K562 (cell line): Measurements from ENCODE around the gene SLC16A5. TPM values are rescaled to one million over a fixed set of nuclear protein-coding genes. Genes with fewer than 3 reads are reported as not detected.

Experiments
- ADNP ChIP-seq: fragments of 200-800 bp; sonication (Bioruptor generic); IDR thresholded peaks from 2 replicates; pipeline ENCODE4 v1.6.1; 2016; ENCODE audit warnings: missing genetic modification characterization, missing compliant biosample characterization
- ARID4B ChIP-seq: sonication (generic); formaldehyde crosslinking; IDR thresholded peaks from 2 replicates; pipeline ENCODE4 v1.8.0; 2022; ENCODE audit warnings: mild to moderate bottlenecking, missing genetic modification reagents
- ATF1 ChIP-seq, 2 experiments: fragments of 450-650 bp in 1 of 2; IDR thresholded peaks; 2 replicates each; pipeline ENCODE4 v1.6.1; 2016; ENCODE audit warnings: missing compliant biosample characterization in 1 of 2, missing genetic modification characterization in 1 of 2
- ATF7 ChIP-seq: fragments of 450-650 bp; IDR thresholded peaks from 2 replicates; pipeline ENCODE4 v1.7.1; 2014; ENCODE audit warnings: mild to moderate bottlenecking, moderate library complexity
- CBX3 ChIP-seq, 2 experiments: IDR thresholded peaks; 1 replicate in 1 of 2; 2 replicates in 1 of 2; pipeline ENCODE4 v1.6.1; 2012; ENCODE audit warnings: inconsistent platforms in 2 of 2, low read length in 2 of 2, borderline replicate concordance in 1 of 2, control low read depth in 1 of 2
- CBX5 ChIP-seq: IDR thresholded peaks from 2 replicates; pipeline ENCODE4 v1.6.1; 2014; ENCODE audit warnings: low read depth, borderline replicate concordance
- DNMT1 ChIP-seq: fragments of 450-650 bp; IDR thresholded peaks from 2 replicates; pipeline ENCODE4 v1.6.1; 2016; ENCODE audit warnings: antibody characterized with exemption, mild to moderate bottlenecking
- GATAD2B ChIP-seq: fragments of 450-650 bp; IDR thresholded peaks from 2 replicates; pipeline ENCODE4 v1.6.1; 2017; ENCODE audit warnings: mild to moderate bottlenecking, borderline replicate concordance
- KHSRP ChIP-seq: fragments of 450-650 bp; IDR thresholded peaks from 2 replicates; pipeline ENCODE4 v1.6.1; 2017
- MXD1 ChIP-seq: fragments of 250-450 bp; sonication (Bioruptor Pico); IDR thresholded peaks from 2 replicates; pipeline ENCODE4 v1.8.0; 2021; ENCODE audit warnings: borderline replicate concordance, mild to moderate bottlenecking, moderate library complexity; ENCODE audit not compliant: poor library complexity, severe bottlenecking
- MYNN ChIP-seq, 2 experiments: sonication (generic); formaldehyde crosslinking in 1 of 2; IDR thresholded peaks; 2 replicates each; pipeline versions ENCODE4 v1.5.0 to v1.6.1; 2016 to 2020; ENCODE audit warnings: antibody characterized with exemption in 1 of 2, missing genetic modification reagents in 1 of 2
- NCOA1 ChIP-seq: fragments of 450-650 bp; IDR thresholded peaks from 2 replicates; pipeline ENCODE4 v1.6.1; 2016; ENCODE audit warnings: low read depth
- OTX1 ChIP-seq: fragments of 450-650 bp; formaldehyde crosslinking; IDR thresholded peaks from 2 replicates; pipeline ENCODE4 v1.4.0; 2022; ENCODE audit warnings: mild to moderate bottlenecking
- POLR2B ChIP-seq: fragments of 450-650 bp; IDR thresholded peaks from 2 replicates; pipeline ENCODE4 v1.6.1; 2018; ENCODE audit warnings: low read depth; ENCODE audit not compliant: partially characterized antibody
- RBM17 ChIP-seq: fragments of 200-400 bp; formaldehyde crosslinking; IDR thresholded peaks from 2 replicates; pipeline ENCODE4 v1.6.1; 2017; ENCODE audit warnings: low read depth, mild to moderate bottlenecking, low read length, borderline replicate concordance
- SPI1 ChIP-seq: IDR thresholded peaks from 2 replicates; pipeline ENCODE4 v1.6.1; 2011; ENCODE audit warnings: low read depth, low read length, control low read depth, borderline replicate concordance
- ZBTB7A ChIP-seq: IDR thresholded peaks from 2 replicates; pipeline ENCODE4 v1.6.1; 2011; ENCODE audit warnings: low read depth, mild to moderate bottlenecking, low read length, moderate library complexity, borderline replicate concordance; ENCODE audit not compliant: control insufficient read depth
- ZNF280A ChIP-seq: fragments of 450-650 bp; IDR thresholded peaks from 2 replicates; pipeline ENCODE4 v1.6.1; 2018; ENCODE audit warnings: mild to moderate bottlenecking, low read depth; ENCODE audit not compliant: partially characterized antibody
- ZNF639 ChIP-seq, 2 experiments: fragments of 200-800 bp in 1 of 2; sonication (Bioruptor generic) in 1 of 2; sonication (generic) in 1 of 2; formaldehyde crosslinking in 1 of 2; IDR thresholded peaks in 1 of 2; conservative IDR thresholded peaks in 1 of 2; 2 replicates each; pipeline versions ENCODE4 v1.5.0 to v1.6.1; 2016 to 2020; ENCODE audit warnings: missing compliant biosample characterization in 1 of 2, missing genetic modification characterization in 1 of 2, missing genetic modification reagents in 1 of 2
- polyA plus RNA-seq, 8 experiments: library from polyadenylated mRNA; depleted of rRNA in 4 of 8; stranded (reverse) in 5 of 8; unstranded in 3 of 8; fragments of >200 nt; fragmentation: Nextera tagmentation in 2 of 8; fragmentation: Illumina TruSeq in 1 of 8; extraction: Ambion mirVana in 2 of 8; extraction: Trizol in 1 of 8; gene quantifications; 2 replicates each; pipeline versions ENCODE4 v1.2.1 to v1.2.3, GENCODE V29; 2011 to 2014; ENCODE audit warnings: inconsistent platforms in 1 of 8, missing spikeins in 1 of 8
- total RNA-seq, 7 experiments: library from RNA; depleted of rRNA in 6 of 7; stranded (reverse); fragments of >200 nt in 6 of 7; fragmentation: Illumina TruSeq in 2 of 7; extraction: Trizol in 2 of 7; gene quantifications; 2 replicates each; pipeline versions ENCODE4 v1.2.1 to v1.2.3, GENCODE V29; 2011 to 2021; ENCODE audit warnings: low replicate concordance in 1 of 7

The SLC16A5 gene
- total and polyA plus RNA-seq, 9 of the 15 experiments (the other 6 are each of a cell fraction or from before 2014, with no cell fraction given), result 0.06 to 2.6 (median 0.91) TPM

GRCh38 chr17:75087558-75088453 lies at the start of gene SLC16A5 (continued):
- TF ChIP-seq CBX5 (no peak), MYNN (IDR thresholded peaks at IDR 0.05) (no peak), MYNN (CRISPR knock-in tag; IDR thresholded peaks at IDR 0.05) (no peak), ZBTB7A (peak; percentile 86), ATF1 (CRISPR knock-in tag; IDR thresholded peaks at IDR 0.05) (no peak), ATF1 (tag; IDR thresholded peaks at IDR 0.05) (no peak), NCOA1 (no peak), GATAD2B (no peak), ATF7 (no peak), POLR2B (peak; percentile 49), ZNF639 (CRISPR knock-in tag; conservative IDR thresholded peaks at IDR 0.05 in 1 of 2, IDR thresholded peaks at IDR 0.05 in 1 of 2) (0 out of 4 replicates have a peak, but pooled peaks of 1 of the 2 experiments have one; percentile 37), KHSRP (no peak), ARID4B (no peak), OTX1 (no peak), ADNP (tag) (no peak), RBM17 (no peak), SPI1 (no peak), ZNF280A (no peak), MXD1 (CRISPR knock-in tag) (no peak), DNMT1 (no peak), CBX3 (IDR thresholded peaks at IDR 0.05; ENCODE audit: borderline replicate concordance in 1 of 2, low read length in 2 of 2) (no peak; a peak in 1 of 3 replicates)
